Adrenal gland (tissue), 5 donors: ENCODE data around the gene KMT2E.

ENCODE experiments used
- POLR2A ChIP-seq, 2 donors: fragments of 450-650 bp; IDR thresholded peaks; one replicate each; pipeline ENCODE4 v1.6.1; 2017; ENCODE audit warnings: antibody characterized with exemption in 2 of 2, mild to moderate bottlenecking in 2 of 2, moderate library complexity in 1 of 2
- TF ChIP-seq, protein P1 (sequence below), 6 experiments: fragments of 450-650 bp in 4 of 6; fragments of 200-600 bp in 2 of 6; sonication (generic) in 1 of 6; IDR thresholded peaks; 1 replicate in 5 of 6; 2 replicates in 1 of 6; pipeline versions ENCODE4 v1.5.1 to v1.8.0; 2016 to 2021; ENCODE audit warnings: antibody characterized with exemption in 6 of 6, mild to moderate bottlenecking in 2 of 6, moderate library complexity in 1 of 6
- donor health status: DM: no; HTN: no; CAD: no.

DNA sequence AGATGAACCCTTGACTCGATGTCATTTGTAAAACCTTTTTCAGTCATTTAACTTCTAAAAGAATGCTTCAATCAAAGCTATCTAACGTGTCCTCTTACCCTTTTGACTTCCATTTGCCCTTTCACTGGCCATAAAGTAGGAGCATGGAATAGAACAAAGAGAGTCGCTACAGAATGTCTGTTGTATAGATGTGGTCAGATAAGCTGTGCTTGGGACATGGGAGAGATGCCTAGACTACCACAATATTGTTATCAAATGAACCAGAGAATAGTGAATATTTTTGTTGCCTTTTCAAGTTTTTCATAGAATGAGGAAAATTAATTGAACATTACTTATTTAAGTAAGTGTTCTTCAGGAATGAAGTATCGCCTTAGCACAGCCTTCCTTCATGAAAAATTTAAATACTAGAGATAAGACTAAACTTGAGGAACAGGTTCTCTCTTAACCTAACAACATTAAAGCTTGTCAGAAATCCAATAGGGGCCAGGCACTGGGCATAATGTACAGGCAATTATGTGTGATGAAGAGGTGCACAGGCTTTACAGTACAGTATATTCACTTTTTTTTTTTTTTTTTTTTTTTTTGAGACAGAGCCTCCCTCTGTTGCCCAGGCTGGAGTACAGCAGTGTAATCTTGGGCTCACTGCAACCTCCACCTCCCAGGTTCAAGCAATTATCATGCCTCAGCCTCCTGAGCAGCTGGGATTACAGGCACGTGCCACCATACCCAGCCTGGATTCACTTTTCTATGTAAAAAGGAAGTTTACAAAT is 7.5 kb upstream of the KMT2E start:
- TF ChIP-seq, protein P1, sequence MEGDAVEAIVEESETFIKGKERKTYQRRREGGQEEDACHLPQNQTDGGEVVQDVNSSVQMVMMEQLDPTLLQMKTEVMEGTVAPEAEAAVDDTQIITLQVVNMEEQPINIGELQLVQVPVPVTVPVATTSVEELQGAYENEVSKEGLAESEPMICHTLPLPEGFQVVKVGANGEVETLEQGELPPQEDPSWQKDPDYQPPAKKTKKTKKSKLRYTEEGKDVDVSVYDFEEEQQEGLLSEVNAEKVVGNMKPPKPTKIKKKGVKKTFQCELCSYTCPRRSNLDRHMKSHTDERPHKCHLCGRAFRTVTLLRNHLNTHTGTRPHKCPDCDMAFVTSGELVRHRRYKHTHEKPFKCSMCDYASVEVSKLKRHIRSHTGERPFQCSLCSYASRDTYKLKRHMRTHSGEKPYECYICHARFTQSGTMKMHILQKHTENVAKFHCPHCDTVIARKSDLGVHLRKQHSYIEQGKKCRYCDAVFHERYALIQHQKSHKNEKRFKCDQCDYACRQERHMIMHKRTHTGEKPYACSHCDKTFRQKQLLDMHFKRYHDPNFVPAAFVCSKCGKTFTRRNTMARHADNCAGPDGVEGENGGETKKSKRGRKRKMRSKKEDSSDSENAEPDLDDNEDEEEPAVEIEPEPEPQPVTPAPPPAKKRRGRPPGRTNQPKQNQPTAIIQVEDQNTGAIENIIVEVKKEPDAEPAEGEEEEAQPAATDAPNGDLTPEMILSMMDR (IDR thresholded peaks at IDR 0.05), result no peak
- no peak for TF ChIP-seq POLR2A (IDR thresholded peaks at IDR 0.05)
